HUES64 (cell line): ENCODE data around the gene MDGA2.
"Not testable (repeated sequence)": the region's sequence is repeated elsewhere in the genome, so short reads cannot be mapped to it uniquely, and the experiment has no call there.

Experiments used
- H3K27ac ChIP-seq: 2 replicates; pipeline ENCODE4 v1.7.0; 2013; ENCODE audit warnings: low read depth, low read length, inconsistent platforms
- H3K27me3 ChIP-seq: 2 replicates; pipeline ENCODE4 v1.6.1; 2013; ENCODE audit warnings: mild to moderate bottlenecking, low read length; ENCODE audit not compliant: insufficient read depth
- H3K36me3 ChIP-seq: 2 replicates; pipeline ENCODE4 v1.6.1; 2013; ENCODE audit warnings: mild to moderate bottlenecking, low read length; ENCODE audit not compliant: insufficient read depth
- H3K4me1 ChIP-seq: 2 replicates; pipeline ENCODE4 v1.6.1; 2013; ENCODE audit warnings: mild to moderate bottlenecking, low read length, moderate library complexity; ENCODE audit not compliant: insufficient read depth
- H3K4me3 ChIP-seq: 2 replicates; pipeline ENCODE4 v1.5.1; 2013; ENCODE audit warnings: mild to moderate bottlenecking, low read length, moderate library complexity
- H3K9ac ChIP-seq: 2 replicates; pipeline ENCODE4 v1.6.1; 2013; ENCODE audit warnings: mild to moderate bottlenecking, low read depth, low read length
- H3K9me3 ChIP-seq: 2 replicates; pipeline ENCODE4 v1.6.1; 2013; ENCODE audit warnings: low read depth, low read length; ENCODE audit not compliant: insufficient read depth
- WGBS: fragments of 150-250, 120-280 bp; methylation state at CpG from one replicate; pipeline ENCODE4 v1.1.7; 2013; ENCODE audit warnings: missing lambda C conversion rate; 5-methylcytosine and 5-hydroxymethylcytosine counted together

The MDGA2 gene

DNA sequence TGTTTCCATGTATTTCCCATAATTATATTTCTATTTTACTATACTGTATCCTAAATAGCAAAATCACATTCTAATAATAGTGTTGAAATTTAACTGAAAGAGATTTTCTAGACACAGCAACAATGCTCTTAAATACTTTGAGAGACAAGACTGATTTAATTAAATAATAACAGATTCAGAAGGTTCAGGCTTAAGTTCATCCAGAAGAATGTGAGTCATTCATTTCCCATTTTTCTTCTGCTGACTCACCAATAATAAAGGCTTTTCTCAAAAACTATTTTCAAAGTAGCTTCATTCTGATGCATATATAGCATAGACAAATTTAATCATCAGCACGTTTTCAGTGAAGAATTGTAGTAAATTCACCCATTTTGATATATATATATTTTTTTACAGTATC lies 481.4 kb downstream of the MDGA2 start:
- H3K27ac ChIP-seq: no peak overlapping the region
- no peaks in the 10 kb centered on the region for H3K36me3 ChIP-seq
- H3K27me3 ChIP-seq: no peaks in the 10 kb centered on the region
- no CpG with 5 or more reads among the region's 1 CpG for WGBS
- H3K4me1 ChIP-seq: no peaks in the 10 kb centered on the region
- H3K9ac ChIP-seq: no peak overlapping the region
- H3K4me3 ChIP-seq: no peak overlapping the region
- H3K9me3 ChIP-seq: no peaks in the 10 kb centered on the region

DNA sequence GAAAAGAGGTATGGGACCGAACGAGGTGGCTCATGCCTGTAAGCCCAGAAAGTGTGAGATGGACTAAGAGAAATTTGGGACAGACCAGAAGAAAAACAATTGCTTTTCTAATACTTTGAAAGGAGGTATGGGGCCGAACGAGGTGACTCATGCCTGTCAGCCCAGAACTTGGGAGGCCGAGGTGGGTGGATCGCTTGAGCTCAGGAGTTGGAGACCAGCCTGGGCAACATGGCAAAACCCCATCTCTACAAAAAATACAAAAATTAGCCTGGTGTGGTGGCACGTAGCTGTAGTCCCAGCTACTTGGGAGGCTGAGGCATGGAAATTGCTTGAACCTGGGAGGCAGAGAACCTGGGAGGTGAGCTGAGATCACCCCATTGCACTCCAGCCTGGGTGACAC lies 483.2 kb downstream of the MDGA2 start:
- H3K4me1 ChIP-seq, H3K27ac ChIP-seq, H3K36me3 ChIP-seq, H3K9ac ChIP-seq, H3K27me3 ChIP-seq, H3K9me3 ChIP-seq, H3K4me3 ChIP-seq: not testable (repeated sequence)
- 88% methylated on average over 7 of the region's 7 CpGs for WGBS

DNA sequence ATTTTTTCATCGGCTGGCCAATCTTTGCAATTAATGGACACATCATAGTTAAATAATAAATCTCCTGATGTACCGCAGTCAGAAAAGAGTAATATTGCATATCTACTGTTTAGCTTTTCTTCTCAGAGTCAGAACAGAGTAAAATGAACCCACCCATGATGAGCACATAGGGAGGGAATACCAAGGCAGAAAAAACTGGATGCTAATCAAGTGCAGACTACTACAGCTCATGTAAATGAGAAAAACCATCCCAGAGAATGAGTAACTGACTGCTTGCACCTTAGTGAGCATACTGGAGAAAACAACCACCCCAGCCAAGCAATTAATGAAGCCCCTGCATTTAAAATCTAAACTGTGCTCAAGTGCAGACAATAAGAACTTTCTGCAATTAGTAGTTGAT lies 483.7 kb downstream of the MDGA2 start:
- WGBS: 100% methylated on average over 2 of the region's 2 CpGs
- Histone ChIP-seq H3K27ac (no peak overlapping the region), H3K9ac (no peak overlapping the region), H3K36me3 (no peaks in the 10 kb centered on the region), H3K27me3 (no peaks in the 10 kb centered on the region), H3K4me3 (no peak overlapping the region), H3K4me1 (no peaks in the 10 kb centered on the region), H3K9me3 (no peaks in the 10 kb centered on the region)

DNA sequence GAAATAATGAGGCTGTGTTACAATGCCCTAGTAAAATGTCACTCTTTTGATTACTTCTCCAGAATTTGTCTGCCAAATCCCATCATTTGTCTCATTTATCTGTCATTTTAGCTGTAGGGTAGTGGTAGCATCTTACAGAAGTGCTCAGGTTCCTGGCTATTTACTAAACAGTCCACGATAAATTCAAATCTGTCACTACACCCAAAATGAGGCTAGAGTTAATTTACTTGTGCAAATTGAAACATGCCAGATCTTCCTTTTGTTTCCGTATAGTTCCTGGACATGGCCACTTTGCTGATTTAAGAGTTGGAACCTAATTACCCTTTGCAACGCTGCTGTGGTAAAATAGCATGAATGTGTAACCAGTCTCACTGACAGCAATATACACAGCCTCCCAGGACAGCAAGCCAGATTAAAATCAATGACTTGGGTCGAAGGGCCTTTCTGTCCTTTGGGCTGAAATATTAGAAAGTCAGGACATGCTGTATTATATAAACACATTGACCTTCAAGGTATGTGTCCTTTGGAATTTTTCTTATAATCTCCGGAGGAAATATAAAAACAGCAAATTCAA lies 485.4 kb downstream of the MDGA2 start:
- H3K4me3 ChIP-seq: no peak overlapping the region
- 97% methylated on average over 4 of the region's 5 CpGs for WGBS

DNA sequence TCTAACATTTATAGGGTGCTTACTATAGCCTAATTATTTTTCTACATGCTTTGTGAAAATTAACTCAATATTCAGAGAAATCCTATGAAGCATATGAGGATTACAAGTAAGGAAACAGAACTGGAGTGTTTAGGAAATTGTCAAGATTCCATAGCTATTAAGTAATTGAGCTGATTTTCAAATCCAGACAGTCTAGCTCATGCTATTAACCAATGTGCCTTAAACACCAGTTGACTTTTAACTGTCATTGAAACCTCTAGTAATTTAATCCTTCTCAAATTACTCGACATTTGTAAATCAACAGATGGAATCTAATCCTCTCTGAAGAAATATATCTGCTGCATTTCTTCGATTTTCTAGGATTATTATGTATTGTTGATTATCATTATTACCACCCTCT lies 488.9 kb downstream of the MDGA2 start:
- Histone ChIP-seq H3K27me3 (no peaks in the 10 kb centered on the region), H3K9me3 (no peaks in the 10 kb centered on the region), H3K9ac (no peak overlapping the region), H3K27ac (no peak overlapping the region), H3K4me3 (no peak overlapping the region), H3K36me3 (no peaks in the 10 kb centered on the region), H3K4me1 (no peaks in the 10 kb centered on the region)
- WGBS: 88% methylated on average over 1 of the region's 2 CpGs

More for the DNA sequence above, 485.4 kb downstream of the MDGA2 start:
- H3K36me3 ChIP-seq: no peaks in the 10 kb centered on the region
- no peak overlapping the region for H3K9ac ChIP-seq
- H3K9me3 ChIP-seq: no peaks in the 10 kb centered on the region
- H3K27ac ChIP-seq: no peak overlapping the region
- H3K27me3 ChIP-seq: no peaks in the 10 kb centered on the region
- no peaks in the 10 kb centered on the region for H3K4me1 ChIP-seq

DNA sequence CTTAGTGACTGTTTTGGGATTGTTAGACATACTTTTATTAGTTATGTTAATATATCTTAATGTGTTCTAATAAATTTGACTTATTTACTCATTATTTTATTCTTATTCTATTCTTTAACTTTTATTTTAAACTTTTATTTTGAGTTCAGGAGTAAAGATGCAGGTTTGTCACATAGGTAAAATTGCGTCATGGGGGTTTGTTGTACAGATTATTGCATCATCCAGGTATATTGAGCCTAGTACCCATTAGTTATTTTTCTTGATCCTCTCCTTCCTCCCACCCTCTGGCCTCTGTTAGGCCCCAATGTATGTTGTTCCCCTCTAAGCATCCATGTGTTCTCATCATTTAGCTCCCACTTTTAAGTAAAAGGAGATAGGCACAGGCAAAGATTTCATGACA lies 495.5 kb downstream of the MDGA2 start:
- H3K4me1 ChIP-seq: no peaks in the 10 kb centered on the region
- no peaks in the 10 kb centered on the region for H3K27me3 ChIP-seq
- no peak overlapping the region for H3K4me3 ChIP-seq
- no peaks in the 10 kb centered on the region for H3K9me3 ChIP-seq
- no peaks in the 10 kb centered on the region for H3K36me3 ChIP-seq
- no CpG with 5 or more reads among the region's 1 CpG for WGBS
- H3K9ac ChIP-seq: no peak overlapping the region
- H3K27ac ChIP-seq: no peak overlapping the region

DNA sequence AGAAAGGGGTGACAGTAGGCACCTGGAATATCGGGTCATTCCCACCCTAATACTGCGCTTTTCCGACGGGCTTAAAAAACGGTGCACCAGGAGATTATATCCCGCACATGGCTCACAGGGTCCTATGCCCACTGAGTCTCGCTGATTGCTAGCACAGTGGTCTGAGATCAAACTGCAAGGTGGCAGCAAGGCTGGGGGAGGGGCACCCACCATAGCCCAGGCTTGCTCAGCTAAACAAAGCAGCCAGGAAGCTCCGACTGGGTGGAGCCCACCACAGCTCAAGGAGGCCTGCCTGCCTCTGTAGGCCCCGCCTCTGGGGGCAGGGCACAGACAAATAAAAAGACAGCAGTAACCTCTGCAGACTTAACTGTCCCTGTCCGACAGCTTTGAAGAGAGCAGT lies 503.5 kb downstream of the MDGA2 start:
- 97% methylated on average over 10 of the region's 10 CpGs for WGBS
- not testable (repeated sequence) for H3K27ac ChIP-seq

DNA sequence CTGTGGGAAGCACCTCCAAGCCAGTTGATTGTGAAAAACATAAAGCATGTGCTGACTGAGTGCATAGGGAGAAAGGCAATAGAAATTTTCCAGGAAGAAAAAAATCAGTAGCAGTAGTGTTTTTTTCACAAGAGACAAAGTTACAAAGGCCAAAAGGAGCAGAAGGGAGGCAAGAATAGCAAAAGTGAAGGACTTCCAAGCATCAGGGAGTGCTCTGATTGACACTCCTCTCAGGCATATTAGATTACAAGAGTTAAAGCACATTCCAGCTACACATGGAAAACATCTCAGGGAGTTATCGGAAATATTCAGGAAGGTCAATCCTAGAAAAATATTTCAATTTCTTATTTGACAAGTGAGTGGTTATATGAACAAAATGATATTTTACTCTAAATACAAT lies 508.0 kb downstream of the MDGA2 start:
- Histone ChIP-seq H3K4me3 (no peak overlapping the region), H3K27ac (no peak overlapping the region), H3K9ac (no peak overlapping the region), H3K27me3 (no peaks in the 10 kb centered on the region), H3K36me3 (no peaks in the 10 kb centered on the region), H3K9me3 (peaks cover 19% of the 10 kb centered on the region), H3K4me1 (no peaks in the 10 kb centered on the region)
- WGBS: no CpG with 5 or more reads among the region's 1 CpG

More for the DNA sequence above, 503.5 kb downstream of the MDGA2 start:
- H3K4me3 ChIP-seq, H3K4me1 ChIP-seq, H3K36me3 ChIP-seq, H3K9ac ChIP-seq, H3K27me3 ChIP-seq: not testable (repeated sequence)
- peaks cover 19% of the 10 kb centered on the region for H3K9me3 ChIP-seq

DNA sequence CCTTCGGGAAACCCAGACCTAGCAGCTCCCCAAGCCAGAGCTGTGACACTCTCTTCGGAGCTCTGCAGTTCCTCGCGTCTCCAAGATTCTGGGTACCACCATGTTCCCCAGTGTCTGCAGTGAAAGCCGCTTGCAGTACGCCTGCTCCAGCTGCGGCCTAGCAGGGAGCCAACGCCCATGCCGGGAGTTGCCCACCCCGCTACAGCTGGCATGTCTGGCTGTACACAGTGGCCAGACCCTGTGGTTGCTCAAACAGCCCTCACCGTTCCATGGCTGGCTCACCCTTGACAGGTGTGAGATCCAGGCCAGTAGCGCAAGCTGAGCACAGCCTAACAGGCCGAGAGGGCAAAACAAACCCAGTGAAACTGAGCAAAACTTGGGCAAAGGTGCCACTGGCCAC lies 520.0 kb downstream of the MDGA2 start:
- no peak overlapping the region for H3K9ac ChIP-seq
- no peaks in the 10 kb centered on the region for H3K9me3 ChIP-seq
- H3K4me1 ChIP-seq: no peaks in the 10 kb centered on the region
- WGBS: 96% methylated on average over 13 of the region's 13 CpGs
- no peaks in the 10 kb centered on the region for H3K36me3 ChIP-seq
- H3K27me3 ChIP-seq: no peaks in the 10 kb centered on the region
- H3K27ac ChIP-seq: no peak overlapping the region
- H3K4me3 ChIP-seq: no peak overlapping the region

DNA sequence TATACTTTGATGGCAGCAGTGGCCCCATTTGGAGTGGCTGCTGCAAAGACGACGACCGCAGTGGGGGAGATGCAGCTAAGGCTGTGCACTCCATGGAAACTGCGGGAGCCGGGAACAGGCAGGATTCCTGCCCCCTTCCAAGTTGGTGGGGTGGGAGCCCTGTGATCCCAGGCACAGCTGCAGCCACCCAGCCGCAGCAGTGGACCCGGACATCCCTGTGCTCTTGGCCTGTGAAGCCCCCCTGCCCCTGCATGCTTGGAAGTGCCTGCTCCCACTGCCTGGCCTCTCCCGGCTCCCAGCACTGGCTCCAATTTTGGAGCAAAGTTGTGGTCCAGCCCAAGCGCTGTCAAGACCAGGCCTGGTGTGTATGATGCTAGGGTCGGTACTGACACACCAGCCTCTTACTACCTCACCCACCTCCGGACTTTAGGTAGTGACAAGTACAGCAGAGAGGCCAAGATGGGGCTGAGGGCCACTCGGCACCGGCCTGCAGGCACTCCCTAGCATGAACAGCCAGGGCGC lies 521.1 kb downstream of the MDGA2 start:
- no peak overlapping the region for H3K4me3 ChIP-seq
- H3K9ac ChIP-seq: no peak overlapping the region
- no peaks in the 10 kb centered on the region for H3K27me3 ChIP-seq
- no peaks in the 10 kb centered on the region for H3K9me3 ChIP-seq
- no peaks in the 10 kb centered on the region for H3K36me3 ChIP-seq
- no peak overlapping the region for H3K27ac ChIP-seq
- no peaks in the 10 kb centered on the region for H3K4me1 ChIP-seq
- 96% methylated on average over 14 of the region's 14 CpGs for WGBS

DNA sequence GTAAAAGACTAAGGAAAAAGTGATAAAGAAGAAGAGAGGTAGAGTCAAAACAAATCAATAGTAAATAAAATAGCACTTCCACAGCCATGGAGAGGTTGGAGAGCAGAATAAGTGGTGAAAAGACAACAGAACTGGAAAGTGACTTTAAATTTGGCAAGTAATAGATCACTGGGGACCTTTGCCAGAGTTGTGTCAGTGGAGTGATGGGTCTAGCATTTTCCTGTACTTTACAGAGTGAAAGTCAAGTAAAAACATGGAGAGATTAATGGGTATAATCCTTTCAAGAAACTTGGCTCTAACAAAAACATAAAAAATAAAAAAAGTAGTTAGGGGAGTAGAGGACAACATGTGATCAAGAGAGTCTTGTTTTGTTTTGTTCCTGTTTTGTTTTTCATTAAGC lies 521.7 kb downstream of the MDGA2 start:
- H3K9ac ChIP-seq: no peak overlapping the region
- no peaks in the 10 kb centered on the region for H3K27me3 ChIP-seq
- H3K9me3 ChIP-seq: no peaks in the 10 kb centered on the region
- no peaks in the 10 kb centered on the region for H3K4me1 ChIP-seq
- no peak overlapping the region for H3K4me3 ChIP-seq
- no peaks in the 10 kb centered on the region for H3K36me3 ChIP-seq
- H3K27ac ChIP-seq: no peak overlapping the region

DNA sequence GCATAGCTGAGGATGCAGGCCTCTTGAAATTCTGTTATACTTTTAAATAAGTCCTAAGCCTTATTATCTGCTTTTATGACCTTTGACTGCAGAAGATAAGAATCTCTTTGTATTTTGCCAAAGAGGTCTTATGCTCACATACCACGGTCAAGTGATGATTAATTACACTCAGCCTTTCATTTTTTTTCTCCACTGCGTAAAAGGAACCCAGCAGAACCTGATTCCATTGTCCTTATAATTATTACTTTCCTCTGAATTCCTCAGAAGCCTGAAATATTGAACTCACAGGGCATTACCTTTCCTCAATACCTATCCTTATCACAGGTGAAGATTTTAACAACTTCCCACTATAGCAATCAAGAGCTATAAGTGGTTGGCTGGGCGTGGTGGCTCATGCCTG lies 525.1 kb downstream of the MDGA2 start:
- H3K4me3 ChIP-seq: no peak overlapping the region
- 94% methylated on average over 3 of the region's 3 CpGs for WGBS
- no peaks in the 10 kb centered on the region for H3K9me3 ChIP-seq
- H3K4me1 ChIP-seq: peaks cover 5% of the 10 kb centered on the region; the same call in 1 of the 2 replicates
- H3K36me3 ChIP-seq: no peaks in the 10 kb centered on the region
- H3K9ac ChIP-seq: no peak overlapping the region
- H3K27me3 ChIP-seq: no peaks in the 10 kb centered on the region
- H3K27ac ChIP-seq: no peak overlapping the region
